ENCODE data around the gene PTPRM.

The PTPRM gene

GRCh38 chr18:8406868-8407250 lies 839.7 kb downstream of the PTPRM start:
- Histone ChIP-seq H3K9me3 (ENCODE audit: insufficient read depth, low read depth, low read length) (no peaks in the 10 kb centered on the region; the same call in 1 of the 2 replicates), H3K36me3 (ENCODE audit: insufficient read depth, low read length) (no peaks in the 10 kb centered on the region), H3K9me2 (replicated peaks; ENCODE audit: low read depth, low read length) (no peaks in the 10 kb centered on the region), H3F3A (ENCODE audit: low read depth) (no peaks in the 10 kb centered on the region), H3K27me3 (ENCODE audit: insufficient read depth, low read length, poor library complexity, severe bottlenecking) (no peaks in the 10 kb centered on the region), H3K79me2 (ENCODE audit: insufficient read depth, low read length) (no peaks in the 10 kb centered on the region), H2AFZ (ENCODE audit: low read length) (no peak overlapping the region), H3K4me1 (ENCODE audit: insufficient read depth, low read length, poor library complexity, severe bottlenecking) (no peaks in the 10 kb centered on the region), H4K20me1 (ENCODE audit: insufficient read depth, low read length, poor library complexity, severe bottlenecking) (no peaks in the 10 kb centered on the region), H3K4me2 (ENCODE audit: low read depth, low read length, poor library complexity, severe bottlenecking) (no peak overlapping the region), H3K9ac (ENCODE audit: low read depth, low read length, poor library complexity, severe bottlenecking) (no peak overlapping the region), H3K4me3 (ENCODE audit: low read length, poor library complexity, severe bottlenecking) (no peak overlapping the region)
- TF ChIP-seq CTCF (conservative IDR thresholded peaks at IDR 0.05; ENCODE audit: low read length): no peak
- no peak for TF ChIP-seq EZH2phosphoT487 (IDR thresholded peaks at IDR 0.05; ENCODE audit: borderline replicate concordance)

GRCh38 chr18:8409151-8409550 lies 842.0 kb downstream of the PTPRM start:
- no peaks in the 10 kb centered on the region; the same call in 1 of the 2 replicates for H3K9me3 ChIP-seq (ENCODE audit: insufficient read depth, low read depth, low read length)
- no peak for TF ChIP-seq EZH2phosphoT487 (IDR thresholded peaks at IDR 0.05; ENCODE audit: borderline replicate concordance)
- TF ChIP-seq CTCF (conservative IDR thresholded peaks at IDR 0.05; ENCODE audit: low read length): no peak
- no peak overlapping the region for H3K9ac ChIP-seq (ENCODE audit: low read depth, low read length, poor library complexity, severe bottlenecking)
- no peaks in the 10 kb centered on the region for H3K9me2 ChIP-seq (replicated peaks; ENCODE audit: low read depth, low read length)
- no peak overlapping the region for H3K4me3 ChIP-seq (ENCODE audit: low read length, poor library complexity, severe bottlenecking)
- H3K36me3 ChIP-seq (ENCODE audit: insufficient read depth, low read length): no peaks in the 10 kb centered on the region
- no peaks in the 10 kb centered on the region for H3K4me1 ChIP-seq (ENCODE audit: insufficient read depth, low read length, poor library complexity, severe bottlenecking)
- no peak overlapping the region for H2AFZ ChIP-seq (ENCODE audit: low read length)
- H3K79me2 ChIP-seq (ENCODE audit: insufficient read depth, low read length): no peaks in the 10 kb centered on the region
- H4K20me1 ChIP-seq (ENCODE audit: insufficient read depth, low read length, poor library complexity, severe bottlenecking): no peaks in the 10 kb centered on the region
- no peaks in the 10 kb centered on the region for H3K27me3 ChIP-seq (ENCODE audit: insufficient read depth, low read length, poor library complexity, severe bottlenecking)
- H3F3A ChIP-seq (ENCODE audit: low read depth): no peaks in the 10 kb centered on the region
- no peak overlapping the region for H3K4me2 ChIP-seq (ENCODE audit: low read depth, low read length, poor library complexity, severe bottlenecking)

GRCh38 chr18:8411492-8411891 lies 844.4 kb downstream of the PTPRM start:
- Histone ChIP-seq H2AFZ (ENCODE audit: low read length) (no peak overlapping the region), H3K36me3 (ENCODE audit: insufficient read depth, low read length) (no peaks in the 10 kb centered on the region), H3K79me2 (ENCODE audit: insufficient read depth, low read length) (no peaks in the 10 kb centered on the region), H3F3A (ENCODE audit: low read depth) (no peaks in the 10 kb centered on the region), H3K9me3 (ENCODE audit: insufficient read depth, low read depth, low read length) (no peaks in the 10 kb centered on the region; the same call in 1 of the 2 replicates), H3K27me3 (ENCODE audit: insufficient read depth, low read length, poor library complexity, severe bottlenecking) (no peaks in the 10 kb centered on the region), H3K4me2 (ENCODE audit: low read depth, low read length, poor library complexity, severe bottlenecking) (no peak overlapping the region), H3K9ac (ENCODE audit: low read depth, low read length, poor library complexity, severe bottlenecking) (no peak overlapping the region), H3K9me2 (replicated peaks; ENCODE audit: low read depth, low read length) (no peaks in the 10 kb centered on the region), H3K4me3 (ENCODE audit: low read length, poor library complexity, severe bottlenecking) (no peak overlapping the region), H3K4me1 (ENCODE audit: insufficient read depth, low read length, poor library complexity, severe bottlenecking) (no peaks in the 10 kb centered on the region), H4K20me1 (ENCODE audit: insufficient read depth, low read length, poor library complexity, severe bottlenecking) (no peaks in the 10 kb centered on the region)
- TF ChIP-seq CTCF (conservative IDR thresholded peaks at IDR 0.05; ENCODE audit: low read length): no peak
- TF ChIP-seq EZH2phosphoT487 (IDR thresholded peaks at IDR 0.05; ENCODE audit: borderline replicate concordance): no peak

All from Loucy (cell line).